AG04450 (cell line): Measurements from ENCODE around the gene TOX2. TPM values are rescaled to one million over a fixed set of nuclear protein-coding genes. Genes with fewer than 3 reads are reported as not detected.

Experiments used
- CTCF ChIA-PET: fragments of 300-600, 350-600 bp; formaldehyde crosslinking; extraction: SDS; loops from one replicate; lab custom pipeline; 2022; ENCODE audit warnings: antibody characterized with exemption, inconsistent platforms; lab: Charles Lee
- POLR2A ChIA-PET: fragments of 350-600 bp; formaldehyde crosslinking; extraction: SDS; loops from one replicate; lab custom pipeline; 2021; ENCODE audit warnings: antibody characterized with exemption, inconsistent platforms; lab: Yijun Ruan, JAX
- DNase-seq: peaks from one replicate; pipeline ENCODE4 v3.0.0-alpha.2; 2011; ENCODE audit warnings: low read depth, low spot score
- H3K27ac ChIP-seq: one replicate; pipeline ENCODE4 v1.5.1; 2012; ENCODE audit warnings: low read depth, low read length, control low read depth
- H3K27me3 ChIP-seq: one replicate; pipeline ENCODE4 v1.6.0; 2012; ENCODE audit warnings: low read length; ENCODE audit not compliant: control insufficient read depth, insufficient read depth
- H3K4me3 ChIP-seq: 2 replicates; pipeline ENCODE4 v1.5.1; 2011; ENCODE audit warnings: mild to moderate bottlenecking, low read depth, low read length, control low read depth
- H3K9me3 ChIP-seq: 2 replicates; pipeline ENCODE4 v1.5.1; 2012; ENCODE audit warnings: low read length; ENCODE audit not compliant: control insufficient read depth, insufficient read depth
- polyA plus RNA-seq: library from polyadenylated mRNA; depleted of rRNA; stranded (reverse); fragments of >200 nt; gene quantifications from 2 replicates; pipeline ENCODE4 v1.2.3, GENCODE V29; 2011
- TF ChIP-seq, protein P1 (sequence below): IDR thresholded peaks from 2 replicates; pipeline ENCODE4 v1.5.1; 2011; ENCODE audit warnings: low read depth, low read length, control low read depth, inconsistent platforms

The TOX2 gene
- polyA plus RNA-seq, 1 experiment = 10.6 TPM

DNA sequence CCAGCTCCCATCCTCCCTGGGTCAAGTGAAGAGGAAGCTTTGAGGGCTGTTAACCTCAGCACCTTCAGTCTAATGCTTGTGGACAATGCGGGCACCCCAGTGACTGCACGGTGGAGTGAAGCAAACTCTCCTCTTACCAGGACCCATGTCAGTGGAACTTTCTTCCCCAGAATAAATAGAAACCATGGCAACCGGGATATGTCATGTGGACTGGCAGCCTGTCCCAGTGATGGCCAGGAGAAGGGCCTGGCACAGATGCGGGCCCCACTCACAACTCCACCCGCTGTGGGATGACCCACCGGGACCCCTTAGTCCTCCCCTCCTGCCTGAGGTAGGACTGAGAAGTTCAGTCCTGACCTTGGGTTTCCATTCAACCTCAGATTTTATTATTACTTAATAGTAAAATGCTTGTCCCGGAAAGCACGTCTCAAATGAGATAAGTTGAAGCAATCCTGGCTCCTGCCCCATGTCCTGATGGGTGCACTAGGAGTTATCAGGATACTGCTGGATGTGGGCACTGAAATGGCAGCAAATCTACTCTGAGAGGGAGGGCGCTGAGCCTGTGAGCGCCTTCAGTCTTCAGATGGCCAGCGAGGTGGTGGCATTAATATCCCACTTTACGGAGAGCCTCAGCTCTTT, 23.5 kb downstream of the TOX2 start:
- Histone ChIP-seq H3K9me3 (no peaks in the 10 kb centered on the region), H3K27me3 (no peaks in the 10 kb centered on the region), H3K4me3 (no peak overlapping the region), H3K27ac (no peak overlapping the region)
- ChIA-PET CTCF (interaction anchor here (1.3 kb wide), 1 partner anchor 12 kb away, joined by 7 read pairs; no protein-coding TSS in a partner anchor), POLR2A (interaction anchor here (1.0 to 1.6 kb wide), 2 partner anchors 12 to 21 kb away, joined by 3 to 4 read pairs; no protein-coding TSS in a partner anchor)
- TF ChIP-seq, protein P1, sequence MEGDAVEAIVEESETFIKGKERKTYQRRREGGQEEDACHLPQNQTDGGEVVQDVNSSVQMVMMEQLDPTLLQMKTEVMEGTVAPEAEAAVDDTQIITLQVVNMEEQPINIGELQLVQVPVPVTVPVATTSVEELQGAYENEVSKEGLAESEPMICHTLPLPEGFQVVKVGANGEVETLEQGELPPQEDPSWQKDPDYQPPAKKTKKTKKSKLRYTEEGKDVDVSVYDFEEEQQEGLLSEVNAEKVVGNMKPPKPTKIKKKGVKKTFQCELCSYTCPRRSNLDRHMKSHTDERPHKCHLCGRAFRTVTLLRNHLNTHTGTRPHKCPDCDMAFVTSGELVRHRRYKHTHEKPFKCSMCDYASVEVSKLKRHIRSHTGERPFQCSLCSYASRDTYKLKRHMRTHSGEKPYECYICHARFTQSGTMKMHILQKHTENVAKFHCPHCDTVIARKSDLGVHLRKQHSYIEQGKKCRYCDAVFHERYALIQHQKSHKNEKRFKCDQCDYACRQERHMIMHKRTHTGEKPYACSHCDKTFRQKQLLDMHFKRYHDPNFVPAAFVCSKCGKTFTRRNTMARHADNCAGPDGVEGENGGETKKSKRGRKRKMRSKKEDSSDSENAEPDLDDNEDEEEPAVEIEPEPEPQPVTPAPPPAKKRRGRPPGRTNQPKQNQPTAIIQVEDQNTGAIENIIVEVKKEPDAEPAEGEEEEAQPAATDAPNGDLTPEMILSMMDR = no peak
- no peak for DNase-seq

DNA sequence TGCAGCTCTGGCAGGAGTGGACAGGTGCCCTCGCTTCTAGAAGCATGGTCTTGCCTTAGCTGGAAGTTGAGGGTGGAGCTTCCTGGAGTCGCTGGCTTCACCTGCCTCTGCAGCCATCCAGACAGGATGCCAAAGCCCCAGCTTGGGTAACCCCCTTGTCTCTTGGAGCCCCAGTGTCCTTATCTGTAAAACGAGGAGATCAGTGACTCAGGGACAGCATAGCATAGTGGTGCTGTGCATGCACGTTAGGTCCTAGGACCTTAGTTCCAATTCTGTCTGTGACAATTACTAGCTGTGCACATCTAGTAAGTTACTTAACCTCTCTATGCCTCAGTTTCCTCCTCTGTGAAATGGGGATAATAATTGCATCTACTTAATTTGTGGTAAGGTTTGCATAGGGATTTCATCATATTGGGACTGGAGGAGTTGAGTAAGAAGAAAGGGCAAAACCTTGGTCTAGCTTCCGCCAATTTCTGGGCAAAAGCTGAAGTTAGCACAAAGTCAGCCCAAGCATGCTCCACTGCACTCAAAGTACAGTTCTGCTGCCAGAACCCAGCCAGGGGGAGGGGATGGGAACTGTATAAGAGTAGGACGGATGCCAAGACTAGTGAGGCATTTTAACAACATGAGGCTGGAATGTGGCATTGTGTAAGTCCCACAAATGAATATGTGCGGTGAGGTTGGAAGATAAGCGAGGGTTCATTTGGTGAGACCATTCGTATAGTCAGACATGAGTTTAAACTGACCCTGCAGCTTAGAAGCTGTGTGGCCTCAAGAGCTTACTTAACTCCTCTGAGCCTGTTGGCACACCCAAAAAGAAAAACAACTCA, 24.5 kb downstream of the TOX2 start:
- ChIA-PET POLR2A (interaction anchor here (0.6 to 2.2 kb wide), 6 partner anchors 11 to 39 kb away, joined by 3 to 7 read pairs (median 4); no protein-coding TSS in a partner anchor), CTCF (interaction anchor here (1.3 to 1.8 kb wide), 2 partner anchors 13 to 189 kb away, joined by 4 to 7 read pairs; no protein-coding TSS in a partner anchor)
- peak; percentile 97 for DNase-seq
- Histone ChIP-seq H3K27me3 (no peaks in the 10 kb centered on the region), H3K9me3 (no peaks in the 10 kb centered on the region), H3K4me3 (no peak overlapping the region), H3K27ac (peak overlapping the region; percentile 80)
- TF ChIP-seq, protein P1 = no peak

DNA sequence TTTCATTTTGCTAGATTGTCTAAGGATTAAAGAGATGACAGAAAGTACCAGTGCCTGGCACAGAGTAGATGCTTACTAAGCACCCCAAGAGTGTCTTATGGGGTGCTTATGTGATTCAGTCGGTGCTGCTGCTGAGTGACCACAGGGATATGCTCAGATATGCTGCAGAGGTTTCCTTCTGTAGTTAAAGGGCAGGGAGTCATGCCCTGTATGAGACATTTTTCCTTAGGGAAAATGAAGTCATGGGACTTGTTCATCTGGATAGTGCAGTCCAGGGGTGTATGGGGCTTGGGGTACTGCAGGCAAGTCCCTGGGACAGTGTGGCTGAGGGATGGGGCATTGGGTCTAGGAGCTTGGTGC, 25.1 kb downstream of the TOX2 start:
- H3K4me3 ChIP-seq = no peak overlapping the region
- POLR2A ChIA-PET = interaction anchor here (0.9 to 2.2 kb wide), 3 partner anchors 12 to 38 kb away, joined by 3 to 7 read pairs (median 4); no protein-coding TSS in a partner anchor
- DNase-seq = no peak
- TF ChIP-seq, protein P1 = no peak
- CTCF ChIA-PET = interaction anchor here (1.3 to 1.8 kb wide), 2 partner anchors 14 to 190 kb away, joined by 4 to 7 read pairs; no protein-coding TSS in a partner anchor
- no peaks in the 10 kb centered on the region for H3K9me3 ChIP-seq
- peak overlapping the region; percentile 80 for H3K27ac ChIP-seq
- no peaks in the 10 kb centered on the region for H3K27me3 ChIP-seq

DNA sequence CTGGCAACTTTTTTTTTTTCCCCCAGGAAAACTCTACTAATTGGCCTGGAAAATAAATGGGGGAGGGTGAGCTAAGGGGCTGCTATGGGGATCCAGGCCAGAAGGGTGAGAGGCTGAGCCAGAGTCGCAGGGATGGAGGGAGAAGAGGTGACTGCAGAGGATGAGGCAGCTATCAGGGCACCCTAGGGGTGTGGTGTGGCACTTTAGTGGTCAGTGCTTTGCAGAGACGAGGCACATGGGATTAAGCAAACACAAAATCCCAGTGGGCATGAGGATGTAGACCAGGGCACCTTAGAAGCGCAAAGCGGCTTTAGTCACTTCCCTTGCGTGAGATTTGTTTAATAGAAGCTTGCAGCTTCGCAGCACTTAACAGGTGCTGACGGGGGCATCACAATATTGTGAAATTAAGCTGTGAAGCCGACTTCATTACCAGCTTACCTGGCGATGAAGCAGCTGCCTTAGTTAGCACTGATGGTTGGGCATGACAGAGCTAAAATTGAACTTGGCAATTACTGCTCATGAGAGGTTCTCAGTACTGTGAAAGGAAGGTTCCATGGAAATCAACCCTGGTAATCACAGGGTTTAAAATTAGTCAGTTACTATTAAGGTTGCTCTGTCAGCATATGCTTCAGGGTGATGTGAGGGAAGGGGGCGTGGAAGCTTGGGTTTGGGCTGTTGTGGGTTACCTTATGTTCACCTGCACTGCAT, 26.0 kb downstream of the TOX2 start:
- Histone ChIP-seq H3K4me3 (no peak overlapping the region), H3K9me3 (no peaks in the 10 kb centered on the region), H3K27ac (no peak overlapping the region), H3K27me3 (no peaks in the 10 kb centered on the region)
- POLR2A ChIA-PET = interaction anchor here (0.7 to 2.2 kb wide), 3 partner anchors 22 to 97 kb away, joined by 3 to 7 read pairs (median 6); no protein-coding TSS in a partner anchor
- CTCF ChIA-PET = interaction anchor here (0.7 to 1.8 kb wide), 2 partner anchors 191 to 522 kb away, joined by 3 to 4 read pairs; no protein-coding TSS in a partner anchor
- TF ChIP-seq, protein P1 = no peak
- no peak for DNase-seq
